Mesodermal cell (in vitro differentiated cells): Measurements from ENCODE around the gene OR52N4. TPM values are rescaled to one million over a fixed set of nuclear protein-coding genes. Genes with fewer than 3 reads are reported as not detected.
"Not testable (repeated sequence)": the region's sequence is repeated elsewhere in the genome, so short reads cannot be mapped to it uniquely, and the experiment has no call there.

Experiments
- H3K27ac ChIP-seq: 2 replicates; pipeline ENCODE4 v1.7.0; 2013; ENCODE audit warnings: mild to moderate bottlenecking, low read depth, low read length, moderate library complexity; ENCODE audit not compliant: severe bottlenecking
- H3K36me3 ChIP-seq: 2 replicates; pipeline ENCODE4 v1.7.1; 2013; ENCODE audit warnings: mild to moderate bottlenecking, low read length, moderate library complexity; ENCODE audit not compliant: control insufficient read depth, insufficient read depth
- H3K4me1 ChIP-seq: one replicate; pipeline ENCODE4 v1.7.1; 2013; ENCODE audit warnings: mild to moderate bottlenecking, low read length; ENCODE audit not compliant: insufficient read depth, control insufficient read depth, poor library complexity, severe bottlenecking
- H3K4me3 ChIP-seq: 2 replicates; pipeline ENCODE4 v1.7.0; 2013; ENCODE audit warnings: low read length, control low read depth, mild to moderate bottlenecking; ENCODE audit not compliant: insufficient read depth, poor library complexity, severe bottlenecking; ENCODE audit errors: extremely low read depth
- H3K9me3 ChIP-seq: 2 replicates; pipeline ENCODE4 v1.7.1; 2013; ENCODE audit warnings: mild to moderate bottlenecking, low read length, moderate library complexity; ENCODE audit not compliant: control insufficient read depth
- WGBS, 2 experiments: methylation state at CpG; one replicate each; pipeline ENCODE4 v1.1.5; 2013; ENCODE audit warnings: missing lambda C conversion rate in 2 of 2; ENCODE audit not compliant: insufficient coverage in 2 of 2; 5-methylcytosine and 5-hydroxymethylcytosine counted together
- polyA plus RNA-seq, 2 experiments: library from polyadenylated mRNA; stranded (reverse); fragments of 50-300 nt; gene quantifications; one replicate each; pipeline ENCODE4 v1.2.3, GENCODE V29; 2013

The OR52N4 gene
- polyA plus RNA-seq (2013, experiment 1 of 2) = not detected
- polyA plus RNA-seq (2013, experiment 2 of 2) = not detected

- no peak within 1 kb of the TSS for H3K4me3 ChIP-seq
- no CpG with 5 or more reads among the region's 1 CpG for WGBS, 2 experiments
Measured at GRCh38 chr11:5753943-5754342, at the start of gene OR52N4. Gene OR52N4 (plus strand): TSS chr11:5754243. CDS start chr11:5754741, 498 bp downstream.

GRCh38 chr11:5705688-5706087 lies 48.4 kb upstream of the OR52N4 start:
- whole genome bisulfite sequencing, 2 experiments = 100% methylated on average over 1 of the region's 4 CpGs; no CpG with 5 or more reads in 1 of the 2 experiments
- H3K36me3 ChIP-seq = no peaks in the 10 kb centered on the region
- H3K4me3 ChIP-seq = no peak overlapping the region
- H3K4me1 ChIP-seq = no peaks in the 10 kb centered on the region
- H3K27ac ChIP-seq = no peak overlapping the region
- no peaks in the 10 kb centered on the region for H3K9me3 ChIP-seq

More at GRCh38 chr11:5753943-5754342, at the start of gene OR52N4:
- H3K4me1 ChIP-seq = no peaks in the 10 kb centered on the region
- no peak within 1 kb of the TSS for H3K27ac ChIP-seq
- no peaks in the 10 kb centered on the region for H3K9me3 ChIP-seq
- H3K36me3 ChIP-seq = no peaks in the 10 kb centered on the region

- Histone ChIP-seq H3K9me3 (no peaks in the 10 kb centered on the region), H3K36me3 (no peaks in the 10 kb centered on the region), H3K4me3 (no peak overlapping the region), H3K4me1 (no peaks in the 10 kb centered on the region), H3K27ac (no peak overlapping the region)
- WGBS, 2 experiments = 100% methylated on average over 1 of the region's 1 CpG; no CpG with 5 or more reads in 1 of the 2 experiments
Measured at GRCh38 chr11:5712507-5712906, 41.5 kb upstream of the OR52N4 start.

- Histone ChIP-seq H3K36me3 (no peaks in the 10 kb centered on the region), H3K9me3 (no peaks in the 10 kb centered on the region), H3K27ac (no peak overlapping the region), H3K4me3 (no peak overlapping the region), H3K4me1 (no peaks in the 10 kb centered on the region)
- WGBS, 2 experiments = 83 to 89% methylated on average over 1 to 3 of the region's 5 CpGs
Measured at GRCh38 chr11:5713695-5714094, 40.3 kb upstream of the OR52N4 start.

GRCh38 chr11:5716518-5716917 lies 37.5 kb upstream of the OR52N4 start:
- not testable (repeated sequence) for H3K27ac ChIP-seq, H3K4me1 ChIP-seq, H3K4me3 ChIP-seq, H3K36me3 ChIP-seq, H3K9me3 ChIP-seq
- 100% methylated on average over 1 of the region's 1 CpG; no CpG with 5 or more reads in 1 of the 2 experiments for WGBS, 2 experiments

GRCh38 chr11:5719703-5720495 lies 34.1 kb upstream of the OR52N4 start:
- H3K27ac ChIP-seq = no peak overlapping the region
- WGBS, 2 experiments = no CpG with 5 or more reads among the region's 3 CpGs
- H3K36me3 ChIP-seq = no peaks in the 10 kb centered on the region

GRCh38 chr11:5722622-5723021 lies 31.4 kb upstream of the OR52N4 start:
- Histone ChIP-seq H3K9me3 (no peaks in the 10 kb centered on the region), H3K27ac (no peak overlapping the region), H3K36me3 (no peaks in the 10 kb centered on the region), H3K4me1 (no peaks in the 10 kb centered on the region), H3K4me3 (no peak overlapping the region)
- 100% methylated on average over 1 of the region's 2 CpGs for WGBS, 2 experiments

More at GRCh38 chr11:5719703-5720495, 34.1 kb upstream of the OR52N4 start:
- Histone ChIP-seq H3K4me3 (no peak overlapping the region), H3K4me1 (no peaks in the 10 kb centered on the region), H3K9me3 (no peaks in the 10 kb centered on the region)

- WGBS, 2 experiments = 88 to 93% methylated on average over 1 of the region's 1 CpG
- H3K27ac ChIP-seq = no peak overlapping the region
- no peaks in the 10 kb centered on the region for H3K36me3 ChIP-seq
- no peak overlapping the region for H3K4me3 ChIP-seq
- H3K4me1 ChIP-seq = no peaks in the 10 kb centered on the region
- no peaks in the 10 kb centered on the region for H3K9me3 ChIP-seq
Measured at GRCh38 chr11:5726351-5726750, 27.7 kb upstream of the OR52N4 start.

GRCh38 chr11:5727691-5728090 lies 26.4 kb upstream of the OR52N4 start:
- H3K4me1 ChIP-seq = no peaks in the 10 kb centered on the region
- 100% methylated on average over 1 of the region's 1 CpG; no CpG with 5 or more reads in 1 of the 2 experiments for WGBS, 2 experiments
- no peaks in the 10 kb centered on the region for H3K36me3 ChIP-seq
- H3K9me3 ChIP-seq = no peaks in the 10 kb centered on the region
- H3K27ac ChIP-seq = no peak overlapping the region
- H3K4me3 ChIP-seq = no peak overlapping the region

GRCh38 chr11:5736396-5736795 lies 17.6 kb upstream of the OR52N4 start, which contains the start of gene OR56B1:
Gene OR56B1 (plus strand): TSS chr11:5736448. CDS start chr11:5736517, 69 bp downstream.
- no peaks in the 10 kb centered on the region for H3K36me3 ChIP-seq
- no peak within 1 kb of the TSS for H3K27ac ChIP-seq
- no peaks in the 10 kb centered on the region for H3K9me3 ChIP-seq
- no peaks in the 10 kb centered on the region for H3K4me1 ChIP-seq
- H3K4me3 ChIP-seq = no peak within 1 kb of the TSS
- 63 to 89% methylated on average over 1 of the region's 1 CpG for WGBS, 2 experiments

GRCh38 chr11:5737091-5737490 lies 17.0 kb upstream of the OR52N4 start:
- no peaks in the 10 kb centered on the region for H3K9me3 ChIP-seq
- no peaks in the 10 kb centered on the region for H3K4me1 ChIP-seq
- H3K27ac ChIP-seq = no peak overlapping the region
- no peak overlapping the region for H3K4me3 ChIP-seq
- H3K36me3 ChIP-seq = no peaks in the 10 kb centered on the region
